ENCODE measurements around the gene MUC4.
"Not testable (repeated sequence)": the region's sequence is repeated elsewhere in the genome, so short reads cannot be mapped to it uniquely, and the experiment has no call there.

The MUC4 gene

GRCh38 chr3:195763076-195763830 lies 48.5 kb downstream of the MUC4 start:
- DNase-seq: no peak

GRCh38 chr3:195762611-195763010 lies 49.1 kb downstream of the MUC4 start:
- DNase-seq: no peak

- DNase-seq: no peak
These were observed 49.5 kb downstream of the MUC4 start for GRCh38 chr3:195762249-195762585.

- DNase-seq: no peak
These were observed 50.0 kb downstream of the MUC4 start for GRCh38 chr3:195761567-195762248.

- DNase-seq: no peak
These were observed 50.6 kb downstream of the MUC4 start for GRCh38 chr3:195761123-195761566.

- DNase-seq: peak in 43 of 58 donors; percentile 7 to 79 (median 43)
These were observed 51.2 kb downstream of the MUC4 start for GRCh38 chr3:195760345-195761122.

- no peak for DNase-seq
These were observed 52.9 kb downstream of the MUC4 start for GRCh38 chr3:195758721-195759353.

- no peak for DNase-seq
These were observed 53.9 kb downstream of the MUC4 start for GRCh38 chr3:195757827-195758226.

GRCh38 chr3:195757438-195757770 lies 54.3 kb downstream of the MUC4 start:
- DNase-seq: no peak

GRCh38 chr3:195755791-195756676 lies 55.7 kb downstream of the MUC4 start:
- DNase-seq: no peak

GRCh38 chr3:195755391-195755790 lies 56.3 kb downstream of the MUC4 start:
- no peak for DNase-seq

GRCh38 chr3:195754906-195755305 lies 56.8 kb downstream of the MUC4 start:
- no peak for DNase-seq

GRCh38 chr3:195754141-195754540 lies 57.6 kb downstream of the MUC4 start:
- DNase-seq: no peak

- DNase-seq: no peak
These were observed 58.1 kb downstream of the MUC4 start for GRCh38 chr3:195753581-195753980.

- DNase-seq: no peak
These were observed 59.0 kb downstream of the MUC4 start for GRCh38 chr3:195752546-195753331.

GRCh38 chr3:195752066-195752465 lies 59.7 kb downstream of the MUC4 start:
- DNase-seq: no peak

- DNase-seq: no peak
These were observed 60.2 kb downstream of the MUC4 start for GRCh38 chr3:195751560-195751959.

- no peak for DNase-seq
These were observed 60.8 kb downstream of the MUC4 start for GRCh38 chr3:195750797-195751520.

- not testable (repeated sequence) for DNase-seq
These were observed 62.6 kb downstream of the MUC4 start for GRCh38 chr3:195749101-195749500.
